Transverse colon (tissue), 4 donors: ENCODE data around the gene HOTAIR. TPM values are rescaled to one million over a fixed set of nuclear protein-coding genes. Genes with fewer than 3 reads are reported as not detected.

Experiments used
- DNase-seq: peaks from one replicate; pipeline ENCODE4 v3.0.0-alpha.2; 2019
- H3K27ac ChIP-seq, 4 donors: fragments of 200-600 bp; sonication (generic); 2 replicates each; pipeline ENCODE4 v1.5.1; 2016 to 2018; ENCODE audit warnings: inconsistent platforms in 4 of 4
- H3K27me3 ChIP-seq: fragments of 200-600 bp; sonication (generic); 2 replicates; pipeline ENCODE4 v1.5.1; 2017; ENCODE audit warnings: inconsistent platforms
- H3K36me3 ChIP-seq, 4 donors: fragments of 200-600 bp; sonication (generic); 2 replicates each; pipeline ENCODE4 v1.5.1; 2017 to 2019; ENCODE audit warnings: inconsistent platforms in 4 of 4
- H3K4me1 ChIP-seq, 4 donors: fragments of 200-600 bp; sonication (generic); 2 replicates each; pipeline ENCODE4 v1.5.1; 2017 to 2020; ENCODE audit warnings: inconsistent platforms in 4 of 4
- H3K4me3 ChIP-seq, 4 donors: fragments of 200-600 bp; sonication (generic); 1 replicate in 1 of 4; 2 replicates in 3 of 4; pipeline versions ENCODE4 v1.5.1 to v1.6.1; 2017 to 2019; ENCODE audit warnings: inconsistent platforms in 4 of 4
- H3K9me3 ChIP-seq, 2 donors: fragments of 200-600 bp; sonication (generic); 2 replicates each; pipeline ENCODE4 v1.5.1; 2017 to 2019; ENCODE audit warnings: inconsistent platforms in 2 of 2
- CTCF ChIP-seq, 5 experiments: fragments of 200-600 bp in 3 of 5; fragments of 450-650 bp in 2 of 5; sonication (generic) in 3 of 5; IDR thresholded peaks; 1 replicate in 2 of 5; 2 replicates in 3 of 5; pipeline ENCODE4 v1.5.1; 2016 to 2017; ENCODE audit warnings: antibody characterized with exemption in 5 of 5, inconsistent platforms in 3 of 5, mild to moderate bottlenecking in 2 of 5, moderate library complexity in 1 of 5
- EP300 ChIP-seq: sonication (generic); formaldehyde crosslinking; IDR thresholded peaks from one replicate; pipeline ENCODE4 v1.6.1; 2017; ENCODE audit warnings: antibody characterized with exemption, low read depth
- POLR2A ChIP-seq: fragments of 450-650 bp; IDR thresholded peaks from one replicate; pipeline ENCODE4 v1.6.1; 2016; ENCODE audit warnings: antibody characterized with exemption, mild to moderate bottlenecking, moderate library complexity
- POLR2AphosphoS5 ChIP-seq, 3 donors: sonication (generic); formaldehyde crosslinking; IDR thresholded peaks; one replicate each; pipeline ENCODE4 v1.6.1; 2016; ENCODE audit warnings: antibody characterized with exemption in 3 of 3
- WGBS, 2 donors: methylation state at CpG; one replicate each; pipeline ENCODE4 v1.1.5; 2018; ENCODE audit warnings: low coverage in 1 of 2; 5-methylcytosine and 5-hydroxymethylcytosine counted together
- in situ Hi-C, 4 donors: fragments of 200-750 bp; cut with MboI; loops; one replicate each; pipeline versions ENCODE4 v1.15.0 to v1.15.1; 2017; ENCODE audit warnings: low sequenced_read_pairs in 3 of 4, low pct_ligation_motif_present in 1 of 4, low pct_unique_long_range_greater_than_20kb in 1 of 4
- intact Hi-C: fragments of 100-400 bp; cut with DNase I; formaldehyde crosslinking; loops from one replicate; pipeline ENCODE4 v1.15.1; 2023; ENCODE audit warnings: low total_unique reads
- total RNA-seq, 4 donors: library from RNA; depleted of rRNA; stranded (reverse); fragments of >200 nt; gene quantifications; one replicate each; pipeline ENCODE4 v1.1.0, GENCODE V29; 2016

Gene HOTAIR
- total RNA-seq, 4 donors from 2014 or later = not detected

DNA sequence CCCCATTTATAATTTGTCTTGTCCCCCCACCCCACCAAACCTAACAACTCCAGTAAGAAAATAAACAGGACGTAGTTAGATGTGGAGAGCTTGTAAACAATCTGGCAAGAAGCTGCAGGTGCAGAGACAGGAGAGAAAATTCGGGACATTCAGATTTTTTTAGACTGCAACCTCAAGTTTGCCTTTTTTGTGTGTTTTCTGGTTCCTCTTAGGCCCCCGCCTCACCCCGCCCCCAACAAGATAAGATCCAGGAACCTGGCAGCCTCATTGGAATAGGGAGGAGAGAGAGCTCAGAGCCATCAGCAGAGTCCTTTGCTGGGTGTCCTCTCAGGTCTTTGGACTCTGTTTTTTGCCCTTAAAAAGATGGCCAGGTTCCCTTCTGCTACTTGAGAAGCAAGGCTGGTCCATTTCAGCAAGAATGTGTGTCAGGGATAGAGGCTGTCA, 13.1 kb upstream of the HOTAIR start:
- no peak for TF ChIP-seq EP300
- TF ChIP-seq POLR2AphosphoS5 (IDR thresholded peaks at IDR 0.05) = no peak
- TF ChIP-seq CTCF (IDR thresholded peaks at IDR 0.05) = no peak
- TF ChIP-seq POLR2A = no peak
- H3K9me3 ChIP-seq = no peaks in the 10 kb centered on the region
- intact Hi-C loops (no loop called here), in situ Hi-C loops (loop anchor here in 1 of 4 donors (25.0 kb wide), 1 partner anchor 201 kb away; no protein-coding TSS in a partner anchor)
- no peak overlapping the region for H3K4me3 ChIP-seq
- DNase-seq = no peak
- peaks cover 100% of the 10 kb centered on the region for H3K27me3 ChIP-seq
- peaks cover 7 to 22% (median 13%) of the 10 kb centered on the region in 4 donors for H3K4me1 ChIP-seq
- no peaks in the 10 kb centered on the region for H3K36me3 ChIP-seq
- no peak overlapping the region for H3K27ac ChIP-seq
- WGBS, 2 donors = 5 to 13% methylated on average over 4 of the region's 4 CpGs

GRCh38 chr12:53986686-53987483, 12.1 kb upstream of the HOTAIR start:
- Histone ChIP-seq H3K4me3 (no peak overlapping the region), H3K27me3 (peaks cover 100% of the 10 kb centered on the region), H3K9me3 (no peaks in the 10 kb centered on the region), H3K36me3 (no peaks in the 10 kb centered on the region), H3K27ac (no peak overlapping the region), H3K4me1 (peaks cover 7 to 22% (median 13%) of the 10 kb centered on the region in 4 donors)
- DNase-seq = no peak
- intact Hi-C loops (no loop called here), in situ Hi-C loops (loop anchor here in 1 of 4 donors (25.0 kb wide), 1 partner anchor 200 kb away; no protein-coding TSS in a partner anchor)
- TF ChIP-seq CTCF (IDR thresholded peaks at IDR 0.05) = no peak
- TF ChIP-seq POLR2AphosphoS5 (IDR thresholded peaks at IDR 0.05) = no peak
- 31 to 53% methylated on average over 6 to 21 of the region's 21 CpGs for WGBS, 2 donors

DNA sequence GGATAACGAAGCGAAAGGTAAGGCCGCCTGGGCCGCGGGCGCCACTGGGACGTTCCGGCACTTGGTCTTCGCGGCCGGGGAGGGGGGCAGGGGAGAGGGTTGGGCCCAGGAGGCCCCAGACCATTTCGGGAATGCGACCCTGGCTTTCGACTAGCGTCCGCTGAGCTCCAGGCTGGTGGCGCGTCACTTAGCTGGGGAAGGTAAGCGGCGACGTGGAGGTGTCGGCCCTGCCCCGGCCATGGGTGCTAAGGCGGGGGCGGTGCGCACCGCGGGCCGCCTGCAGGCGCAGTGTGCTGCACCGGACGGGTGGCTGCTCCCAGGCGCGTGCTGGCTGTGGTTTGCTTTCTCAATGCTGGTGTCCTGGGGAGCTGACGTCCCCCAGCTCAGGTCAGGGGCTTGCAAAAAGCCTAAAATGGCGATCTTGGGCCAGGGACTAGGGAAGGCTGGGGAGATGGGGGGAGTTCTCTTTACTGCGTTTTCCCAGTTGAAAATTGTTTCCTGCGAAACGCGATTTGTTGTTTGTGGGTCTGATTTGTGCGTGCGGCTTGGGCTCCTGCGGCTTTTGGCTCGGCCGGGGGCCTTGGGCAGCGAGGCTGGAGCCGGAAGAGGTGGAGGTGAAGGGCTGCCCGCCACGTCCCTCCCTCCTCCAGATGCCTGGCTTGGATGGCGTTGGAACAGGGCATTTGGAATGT, 11.4 kb upstream of the HOTAIR start:
- Histone ChIP-seq H3K27ac (no peak overlapping the region), H3K36me3 (no peaks in the 10 kb centered on the region), H3K27me3 (peaks cover 100% of the 10 kb centered on the region), H3K9me3 (no peaks in the 10 kb centered on the region), H3K4me3 (peak overlapping the region in 1 of 4 donors; percentile 7), H3K4me1 (peaks cover 7 to 22% (median 13%) of the 10 kb centered on the region in 4 donors)
- 23 to 40% methylated on average over 13 to 36 of the region's 50 CpGs for WGBS, 2 donors
- intact Hi-C loops = no loop called here
- no peak for DNase-seq
- TF ChIP-seq POLR2AphosphoS5 (IDR thresholded peaks at IDR 0.05) = no peak
- TF ChIP-seq POLR2A = no peak
- no peak for TF ChIP-seq EP300
- no peak for TF ChIP-seq CTCF (IDR thresholded peaks at IDR 0.05)
- in situ Hi-C loops = loop anchor here in 1 of 4 donors (25.0 kb wide), 1 partner anchor 199 kb away; no protein-coding TSS in a partner anchor

- intact Hi-C loops (no loop called here), in situ Hi-C loops (loop anchor here in 1 of 4 donors (25.0 kb wide), 1 partner anchor 198 kb away; no protein-coding TSS in a partner anchor)
- Histone ChIP-seq H3K4me1 (peaks cover 7 to 18% (median 13%) of the 10 kb centered on the region in 4 donors), H3K27ac (no peak overlapping the region), H3K36me3 (no peaks in the 10 kb centered on the region), H3K9me3 (no peaks in the 10 kb centered on the region), H3K27me3 (peaks cover 100% of the 10 kb centered on the region), H3K4me3 (no peak overlapping the region)
- DNase-seq = no peak
- WGBS, 2 donors = 28 to 44% methylated on average over 5 to 21 of the region's 21 CpGs
- TF ChIP-seq EP300 (no peak), CTCF (IDR thresholded peaks at IDR 0.05) (no peak), POLR2A (no peak), POLR2AphosphoS5 (IDR thresholded peaks at IDR 0.05) (no peak)
Measured at GRCh38 chr12:53985692-53985993, 10.9 kb upstream of the HOTAIR start.
